Measurements from ENCODE around the gene DBNL. TPM values are rescaled to one million over a fixed set of nuclear protein-coding genes. Genes with fewer than 3 reads are reported as not detected.

Gene DBNL
- total RNA-seq, 2 donors from 2014 or later: 57.8 to 58.8 TPM

DNA sequence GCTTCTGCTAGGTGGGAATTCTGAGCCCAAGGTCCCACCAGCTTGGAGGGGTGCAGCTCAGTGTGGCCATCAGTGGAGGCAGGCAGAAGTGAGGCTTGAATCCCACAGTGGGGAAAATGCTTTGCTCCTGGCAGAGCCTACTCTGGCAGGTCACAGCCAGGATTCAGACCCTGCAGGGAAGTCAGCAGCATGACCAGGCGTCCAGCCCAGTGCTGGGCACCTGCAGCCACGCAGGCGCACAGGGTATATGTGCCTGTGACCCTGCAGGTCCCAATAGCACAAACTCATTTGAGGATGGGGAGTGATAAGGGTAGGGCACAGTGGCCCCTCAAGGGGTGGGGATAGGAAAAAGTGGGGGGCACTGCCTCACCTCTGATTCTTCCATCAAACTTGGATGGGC is 51.3 kb downstream of the DBNL start:
- no peak overlapping the region for H3K4me3 Mint-ChIP-seq
- no peaks in the 10 kb centered on the region for H3K9me3 Mint-ChIP-seq
- H3K27me3 Mint-ChIP-seq (ENCODE audit: low read depth): no peaks in the 10 kb centered on the region
- H3K36me3 Mint-ChIP-seq (ENCODE audit: insufficient read depth in 2 of 2): no peaks in the 10 kb centered on the region
- no peak overlapping the region for H3K27ac Mint-ChIP-seq
- no peak for DNase-seq
- peaks cover 22% of the 10 kb centered on the region for H3K4me1 Mint-ChIP-seq (ENCODE audit: low read depth)
- ATAC-seq (replicated peaks in 1 of 2): no peak

DNA sequence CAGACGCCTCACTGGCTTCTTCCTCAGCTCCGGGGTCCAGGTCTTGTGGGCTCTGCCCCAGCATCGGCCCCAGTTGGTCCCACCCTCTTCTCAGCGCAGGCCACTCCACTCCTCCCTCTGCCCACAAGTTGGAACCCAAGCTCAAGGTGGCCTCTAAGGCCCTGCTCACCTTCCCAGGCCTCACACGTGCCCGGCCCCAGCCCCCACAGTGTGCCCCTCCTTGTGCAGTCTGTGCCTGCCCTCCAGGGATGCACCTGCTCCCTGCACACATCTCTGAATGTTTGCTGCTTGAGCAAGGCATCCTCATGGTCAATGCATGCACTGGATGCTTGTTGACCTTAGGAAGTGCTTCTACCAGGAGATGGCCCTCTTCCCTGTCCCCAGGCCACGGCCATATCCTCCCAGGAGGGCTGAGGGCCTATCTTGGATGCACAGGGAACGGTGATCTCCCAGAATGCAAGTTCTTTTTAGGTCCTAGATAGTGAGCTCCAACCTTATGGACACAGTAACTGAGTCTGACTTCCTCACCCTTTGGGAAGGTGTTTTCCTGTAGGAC is 51.9 kb downstream of the DBNL start:
- Mint-ChIP-seq H3K36me3 (ENCODE audit: insufficient read depth in 2 of 2) (no peaks in the 10 kb centered on the region), H3K27ac (no peak overlapping the region), H3K4me1 (ENCODE audit: low read depth) (peaks cover 22% of the 10 kb centered on the region), H3K27me3 (ENCODE audit: low read depth) (no peaks in the 10 kb centered on the region), H3K9me3 (no peaks in the 10 kb centered on the region), H3K4me3 (peak overlapping the region in 1 of 2 donors; percentile 39)
- ATAC-seq (replicated peaks in 1 of 2): no peak
- no peak for DNase-seq

DNA sequence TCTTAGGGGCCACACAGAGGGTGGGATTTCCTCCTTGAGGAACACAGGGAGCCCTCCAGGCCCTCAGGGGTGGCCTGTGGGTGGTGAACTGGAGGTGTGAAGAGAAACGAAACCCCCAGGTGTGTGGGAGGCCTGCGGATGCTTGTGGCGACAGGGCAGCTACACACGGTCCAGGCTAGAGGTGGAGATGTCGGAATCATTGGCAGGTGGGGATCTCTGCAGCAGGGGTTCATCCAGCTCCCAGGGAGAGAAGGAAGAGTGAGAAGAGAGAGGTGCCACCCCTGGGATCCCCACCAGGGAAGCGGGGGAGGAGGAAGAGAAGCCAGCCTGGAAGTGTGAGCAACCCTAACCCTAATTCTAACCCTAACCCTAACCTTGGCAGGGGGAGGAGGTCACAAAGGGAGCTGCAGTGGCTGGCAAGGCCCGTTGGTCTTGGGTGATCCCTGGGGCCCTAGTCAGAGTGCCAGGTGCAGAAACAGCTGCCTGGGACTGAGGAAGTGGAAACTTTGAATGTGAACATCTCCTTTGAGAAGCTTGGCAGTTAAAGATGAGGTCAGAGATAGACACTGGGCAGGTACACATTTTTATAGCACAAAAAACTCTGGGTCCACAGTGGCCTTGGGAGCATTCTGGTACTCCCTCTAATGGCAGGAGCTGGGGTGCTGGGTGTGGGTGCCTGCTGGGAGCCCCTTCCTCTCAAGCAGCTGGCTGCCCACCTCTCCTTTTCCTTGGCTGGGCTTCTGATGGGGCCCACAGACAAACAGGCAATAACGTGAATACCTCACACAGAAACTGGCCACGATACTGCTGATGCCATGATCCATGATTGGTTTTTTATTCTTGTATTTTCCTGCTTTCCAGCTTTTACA is 52.8 kb downstream of the DBNL start:
- no peaks in the 10 kb centered on the region for H3K9me3 Mint-ChIP-seq
- ATAC-seq (replicated peaks in 1 of 2) (peak; percentile 80 to 83), DNase-seq (no peak)
- no peak overlapping the region for H3K27ac Mint-ChIP-seq
- peak overlapping the region in 1 of 2 donors; percentile 24 for H3K4me3 Mint-ChIP-seq
- H3K4me1 Mint-ChIP-seq (ENCODE audit: low read depth): peaks cover 22% of the 10 kb centered on the region
- H3K27me3 Mint-ChIP-seq (ENCODE audit: low read depth): no peaks in the 10 kb centered on the region
- no peaks in the 10 kb centered on the region for H3K36me3 Mint-ChIP-seq (ENCODE audit: insufficient read depth in 2 of 2)

DNA sequence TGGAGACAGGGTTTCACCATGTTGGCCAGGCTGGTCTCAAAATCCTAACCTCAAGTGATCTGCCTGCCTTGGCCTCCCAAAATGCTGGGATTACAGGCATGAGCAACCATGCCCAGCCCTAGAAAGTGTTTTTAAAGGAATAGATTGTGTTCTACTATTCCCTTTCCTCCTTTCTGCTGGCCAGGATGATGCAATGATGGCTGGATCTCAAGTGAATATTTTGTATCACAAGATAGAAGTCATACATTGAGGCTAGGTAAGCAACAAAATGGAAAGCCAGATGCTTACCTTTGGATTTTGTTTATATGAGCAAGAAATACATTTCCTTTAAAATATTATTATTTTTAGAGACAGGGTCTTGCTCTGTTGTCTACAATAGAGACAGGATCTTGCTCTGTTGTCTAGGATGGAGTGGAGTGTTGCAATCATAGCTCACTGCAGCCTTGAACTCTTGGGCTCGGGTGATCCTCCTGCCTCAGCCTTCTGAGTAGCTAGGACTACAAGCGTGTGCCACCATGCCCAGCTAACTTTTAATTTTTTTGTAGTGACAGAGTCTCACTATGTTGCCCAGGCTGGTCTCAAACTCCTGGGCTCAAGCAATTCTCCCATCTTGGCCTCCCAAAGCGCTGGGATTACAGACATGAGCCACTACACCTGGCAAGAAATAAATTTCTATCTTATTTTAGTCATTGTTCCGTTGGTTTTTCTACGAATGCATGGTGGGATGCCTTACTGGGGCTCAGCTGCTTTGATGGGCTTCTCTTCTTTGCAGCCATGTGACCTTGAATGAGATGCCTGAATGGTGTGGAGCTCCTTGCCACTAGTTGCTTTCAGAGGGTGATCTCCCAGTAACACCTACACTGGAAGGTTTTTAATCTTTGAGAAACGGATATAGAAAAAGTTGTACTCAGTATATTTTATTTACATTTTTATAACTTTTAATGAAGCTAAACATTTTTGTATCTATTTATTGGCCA is 53.9 kb downstream of the DBNL start:
- ATAC-seq (replicated peaks in 1 of 2): no peak
- Mint-ChIP-seq H3K36me3 (ENCODE audit: insufficient read depth in 2 of 2) (no peaks in the 10 kb centered on the region), H3K27ac (no peak overlapping the region)

DNA sequence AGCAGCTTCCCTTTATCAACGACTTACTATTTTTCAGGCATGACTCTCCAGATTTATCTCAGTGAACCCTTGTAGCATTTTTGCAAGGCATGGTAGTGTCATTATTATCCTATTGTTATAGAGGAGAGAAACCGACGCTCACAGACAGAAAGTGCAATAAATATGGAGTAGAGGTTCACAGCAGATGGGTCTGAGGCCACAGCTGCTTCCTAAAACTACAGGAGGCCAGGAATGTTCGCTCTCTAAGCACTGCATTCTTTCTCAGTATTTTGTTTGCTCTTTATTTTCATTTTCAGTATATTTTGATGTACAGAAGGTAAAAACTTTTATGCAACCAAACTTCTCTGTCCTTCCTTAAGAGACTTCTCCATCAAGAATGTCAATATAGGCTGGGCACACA is 55.2 kb downstream of the DBNL start:
- H3K9me3 Mint-ChIP-seq: no peaks in the 10 kb centered on the region
- ATAC-seq (replicated peaks in 1 of 2) (no peak), DNase-seq (no peak)
- no peak overlapping the region for H3K27ac Mint-ChIP-seq
- peaks cover 22% of the 10 kb centered on the region for H3K4me1 Mint-ChIP-seq (ENCODE audit: low read depth)
- no peaks in the 10 kb centered on the region for H3K36me3 Mint-ChIP-seq (ENCODE audit: insufficient read depth in 2 of 2)
- no peak overlapping the region for H3K4me3 Mint-ChIP-seq
- no peaks in the 10 kb centered on the region for H3K27me3 Mint-ChIP-seq (ENCODE audit: low read depth)

More for the DNA sequence above, 53.9 kb downstream of the DBNL start:
- no peaks in the 10 kb centered on the region for H3K27me3 Mint-ChIP-seq (ENCODE audit: low read depth)
- H3K9me3 Mint-ChIP-seq: no peaks in the 10 kb centered on the region
- H3K4me1 Mint-ChIP-seq (ENCODE audit: low read depth): peaks cover 22% of the 10 kb centered on the region
- no peak for DNase-seq
- H3K4me3 Mint-ChIP-seq: peak overlapping the region in 1 of 2 donors; percentile 24

DNA sequence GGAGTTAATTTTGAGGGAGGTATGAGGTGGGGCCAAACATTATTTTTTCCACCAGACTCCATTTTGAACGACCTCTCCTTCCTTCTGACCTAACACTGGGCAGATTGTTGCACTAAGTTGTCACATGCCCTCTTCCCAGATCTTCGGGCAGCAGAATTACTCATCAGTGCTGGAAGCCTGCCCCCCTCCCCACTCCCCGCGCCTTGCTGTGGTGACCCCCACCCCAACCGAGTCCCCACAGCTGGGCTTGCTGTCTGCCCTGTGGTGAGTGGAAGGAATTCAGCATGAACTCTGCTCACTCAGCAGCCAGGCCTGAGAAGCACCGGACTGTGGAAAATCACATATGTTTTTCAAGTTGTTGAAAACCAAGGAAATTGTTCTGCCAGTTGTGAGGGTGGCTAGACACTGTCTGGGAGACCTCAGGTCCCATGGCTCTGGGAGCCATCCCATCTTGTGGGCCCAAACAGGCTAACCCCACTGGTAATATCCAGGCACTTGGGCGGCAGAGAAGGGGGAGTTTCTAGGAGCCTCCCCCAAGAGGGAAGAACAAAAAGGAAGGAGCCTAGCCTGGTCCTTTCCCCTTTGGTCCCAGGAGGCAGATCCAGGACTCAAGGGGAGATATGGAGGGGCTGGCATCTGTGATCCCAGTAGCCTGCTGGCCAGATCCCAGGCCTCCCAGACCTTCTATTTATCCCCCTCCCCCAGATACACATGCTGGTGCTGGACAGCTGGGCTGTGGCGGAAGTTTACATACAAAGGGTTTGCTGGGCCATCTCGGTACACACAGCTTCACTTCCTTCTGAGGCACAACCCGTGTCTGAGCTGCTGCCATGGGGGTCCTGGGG is 56.2 kb downstream of the DBNL start:
- Mint-ChIP-seq H3K27ac (no peak overlapping the region), H3K27me3 (ENCODE audit: low read depth) (no peaks in the 10 kb centered on the region), H3K9me3 (no peaks in the 10 kb centered on the region), H3K4me3 (no peak overlapping the region), H3K4me1 (ENCODE audit: low read depth) (peaks cover 27% of the 10 kb centered on the region), H3K36me3 (ENCODE audit: insufficient read depth in 2 of 2) (no peaks in the 10 kb centered on the region)
- ATAC-seq (replicated peaks in 1 of 2) (no peak), DNase-seq (no peak)

DNA sequence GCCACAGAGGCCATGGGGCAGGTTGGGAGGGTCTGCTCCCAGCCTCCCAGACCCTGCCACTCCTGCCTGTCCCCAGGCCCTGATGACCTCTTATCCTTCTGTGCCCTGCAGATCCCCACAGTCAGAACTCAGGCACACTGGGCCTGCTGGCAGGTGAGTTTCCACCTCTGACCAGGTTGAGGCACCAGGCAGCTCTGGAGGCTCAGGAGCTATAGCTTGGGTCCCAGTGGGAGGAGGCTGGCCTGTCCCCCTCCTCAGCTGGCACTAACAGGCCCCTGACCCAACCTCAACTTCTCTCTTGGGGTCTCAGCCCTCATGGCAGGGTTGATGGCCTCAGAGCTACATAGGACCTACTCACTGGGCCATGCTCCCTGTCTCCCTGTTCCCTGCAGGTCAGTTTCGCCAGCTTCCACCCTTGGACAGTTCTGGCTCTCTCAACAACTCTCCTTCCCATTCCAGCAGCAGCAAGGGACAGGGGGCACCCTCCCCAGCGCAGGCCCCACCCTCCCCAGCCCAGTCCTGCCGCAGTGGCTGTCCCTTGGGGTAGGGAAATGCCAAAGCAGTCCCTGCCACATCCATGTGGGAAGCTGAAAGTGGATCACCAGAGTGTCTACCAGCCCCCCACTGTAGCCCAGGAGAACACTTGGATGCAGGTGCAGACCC is 56.9 kb downstream of the DBNL start:
- ATAC-seq (replicated peaks in 1 of 2): no peak
- H3K4me3 Mint-ChIP-seq: no peak overlapping the region

DNA sequence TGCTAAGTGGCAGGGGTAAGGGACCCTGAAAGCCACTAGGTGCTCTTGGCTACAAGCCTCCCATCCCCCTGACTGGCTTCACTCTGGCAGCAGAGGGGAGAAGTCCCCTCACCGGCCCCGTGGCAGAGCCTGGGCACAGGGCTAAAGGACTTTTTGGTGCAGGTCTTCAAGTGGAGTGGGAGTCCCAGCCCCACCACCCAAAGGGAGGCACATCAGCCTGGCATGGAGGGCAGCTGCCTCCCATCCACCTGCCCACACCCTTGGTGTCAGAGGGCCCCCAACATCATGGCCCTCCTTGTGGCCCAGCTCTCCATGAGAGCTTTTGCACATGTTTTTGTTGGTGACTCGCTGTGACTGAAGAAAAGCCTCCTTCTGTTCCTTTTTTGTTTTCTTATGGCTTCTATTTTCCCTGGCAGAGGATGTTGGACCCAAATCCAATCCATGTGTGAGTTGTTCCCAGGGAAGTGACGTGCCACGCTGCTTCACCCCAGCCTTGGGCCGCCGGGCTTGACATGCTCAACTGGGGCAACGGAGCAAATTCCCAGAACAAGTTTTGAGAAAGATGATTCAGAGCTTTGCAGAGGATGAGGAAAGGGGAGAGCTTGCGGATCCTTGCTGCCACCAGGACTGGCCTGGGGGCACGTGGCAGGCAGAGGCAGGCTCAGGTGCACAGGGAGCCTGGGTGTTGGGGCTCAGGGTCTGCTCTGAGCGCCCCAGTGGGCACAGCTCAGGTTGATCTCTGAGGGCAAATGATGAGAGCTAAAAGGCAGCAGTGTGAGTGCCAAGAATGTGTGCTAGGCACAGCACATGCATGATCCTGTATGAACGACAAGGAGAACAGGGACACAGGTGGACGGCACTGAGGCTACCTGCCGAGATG is 57.7 kb downstream of the DBNL start:
- Mint-ChIP-seq H3K27me3 (ENCODE audit: low read depth) (no peaks in the 10 kb centered on the region), H3K9me3 (no peaks in the 10 kb centered on the region), H3K4me1 (ENCODE audit: low read depth) (peaks cover 26% of the 10 kb centered on the region), H3K4me3 (peak overlapping the region in 1 of 2 donors; percentile 17), H3K36me3 (ENCODE audit: insufficient read depth in 2 of 2) (no peaks in the 10 kb centered on the region), H3K27ac (no peak overlapping the region)
- ATAC-seq (replicated peaks in 1 of 2): no peak
- no peak for DNase-seq

More for the DNA sequence above, 56.9 kb downstream of the DBNL start:
- Mint-ChIP-seq H3K9me3 (no peaks in the 10 kb centered on the region), H3K27ac (no peak overlapping the region), H3K36me3 (ENCODE audit: insufficient read depth in 2 of 2) (no peaks in the 10 kb centered on the region), H3K27me3 (ENCODE audit: low read depth) (no peaks in the 10 kb centered on the region), H3K4me1 (ENCODE audit: low read depth) (peaks cover 33% of the 10 kb centered on the region)
- DNase-seq: no peak

DNA sequence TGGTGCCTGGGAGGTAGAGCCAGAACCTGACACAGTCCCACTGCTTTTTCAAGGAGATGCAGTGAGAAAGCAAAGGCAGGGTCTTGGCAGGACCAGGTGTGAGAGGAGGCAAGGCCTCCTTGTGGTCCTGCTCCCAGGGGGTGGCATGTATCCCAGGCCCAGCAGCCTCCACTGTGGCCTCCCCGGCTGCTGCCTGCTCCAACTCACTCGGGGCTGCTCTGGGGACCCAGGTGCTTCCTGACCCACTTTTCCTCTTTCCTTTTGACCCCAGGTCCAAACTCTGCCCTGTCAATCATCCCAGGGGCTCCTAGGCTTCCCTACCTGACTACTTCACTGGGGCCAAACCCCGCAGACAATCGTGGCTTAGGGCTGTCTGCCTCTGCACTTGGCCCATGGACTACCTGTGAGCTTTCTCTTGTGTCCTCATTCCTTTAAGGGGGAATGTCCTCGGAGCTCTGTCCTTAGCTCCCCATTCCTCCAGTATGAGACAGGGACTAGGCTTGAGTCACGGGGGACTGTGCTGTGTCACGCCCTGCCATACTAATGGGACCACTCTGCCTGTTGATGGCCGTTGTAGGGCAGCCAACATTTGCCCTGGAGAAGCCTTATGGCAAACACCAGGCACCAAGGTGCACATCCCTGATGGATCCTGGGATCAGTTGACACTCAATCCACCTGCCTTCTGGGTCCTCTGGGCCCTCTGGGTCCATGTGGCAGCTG is 58.5 kb downstream of the DBNL start:
- no peaks in the 10 kb centered on the region for H3K27me3 Mint-ChIP-seq (ENCODE audit: low read depth)

DNA sequence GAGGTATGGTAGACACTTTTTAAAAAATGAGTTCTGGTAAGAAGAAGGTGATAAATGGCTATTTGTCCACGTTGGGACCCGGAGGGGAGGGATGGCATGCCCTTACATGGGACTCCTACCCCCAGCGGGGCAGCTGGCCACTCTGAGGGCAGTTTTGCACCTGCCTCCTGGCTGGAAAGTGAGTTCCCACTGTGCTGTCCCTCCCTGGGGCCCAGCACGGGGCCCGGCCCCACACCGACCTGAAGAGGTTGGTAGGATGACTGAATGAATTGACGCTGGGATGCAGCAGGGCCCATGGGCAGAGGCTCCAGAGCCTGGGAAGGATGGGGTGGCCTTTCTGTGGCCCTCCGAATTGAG is 59.0 kb downstream of the DBNL start:
- no peak for DNase-seq
- Mint-ChIP-seq H3K36me3 (ENCODE audit: insufficient read depth in 2 of 2) (no peaks in the 10 kb centered on the region), H3K27ac (no peak overlapping the region), H3K9me3 (no peaks in the 10 kb centered on the region), H3K4me3 (peak overlapping the region; percentile 43 to 67), H3K4me1 (ENCODE audit: low read depth) (peaks cover 12% of the 10 kb centered on the region), H3K27me3 (ENCODE audit: low read depth) (no peaks in the 10 kb centered on the region)
- ATAC-seq (replicated peaks in 1 of 2): no peak

More for the DNA sequence above, 58.5 kb downstream of the DBNL start:
- H3K27ac Mint-ChIP-seq: no peak overlapping the region
- ATAC-seq (replicated peaks in 1 of 2) (no peak), DNase-seq (no peak)
- H3K9me3 Mint-ChIP-seq: no peaks in the 10 kb centered on the region
- H3K36me3 Mint-ChIP-seq (ENCODE audit: insufficient read depth in 2 of 2): no peaks in the 10 kb centered on the region
- H3K4me3 Mint-ChIP-seq: peak overlapping the region; percentile 43 to 67
- H3K4me1 Mint-ChIP-seq (ENCODE audit: low read depth): peaks cover 18% of the 10 kb centered on the region

Data from activated T-cell treated with anti-CD3 and anti-CD28 coated beads, Interleukin-2, amount 50 U/mL, for 72 hours (primary cell).